PC-3 (cell line): ENCODE data around the gene PTGDS. TPM values are rescaled to one million over a fixed set of nuclear protein-coding genes. Genes with fewer than 3 reads are reported as not detected.

Experiments
- ATAC-seq: fragments of 200-7000 bp; cut with Tn5 transposase; 2 replicates; pipeline ENCODE4 v1.9.1; 2020; ENCODE audit warnings: mild to moderate bottlenecking, moderate library complexity
- BruUV-seq: library from RNA; stranded (reverse); fragments of 400-500 nt; replicated peaks from 2 replicates; lab custom pipeline; 2021; lab: Mats Ljungman, UMichigan
- CTCF ChIA-PET: fragments of 300-600 bp; sonication (Branson Sonifier 250); formaldehyde crosslinking; loops from one replicate; lab custom pipeline; 2022; ENCODE audit warnings: antibody characterized with exemption; lab: Charles Lee
- POLR2A ChIA-PET: fragments of 300-600 bp; sonication (Branson Sonifier 250); formaldehyde crosslinking; loops from one replicate; lab custom pipeline; 2022; ENCODE audit warnings: antibody characterized with exemption; ENCODE audit not compliant: unreplicated experiment; lab: Charles Lee
- DNase-seq: peaks from one replicate; pipeline ENCODE4 v3.0.0-alpha.2; 2015
- H2AFZ ChIP-seq: fragments of 300-600 bp; sonication (generic); 2 replicates; pipeline ENCODE4 v1.6.0; 2016; ENCODE audit warnings: antibody characterized with exemption, low read length
- H3F3A ChIP-seq: fragments of 300-600 bp; sonication (generic); one replicate; pipeline ENCODE4 v1.6.0; 2017; ENCODE audit warnings: antibody characterized with exemption, low read length, control low read depth, mild to moderate bottlenecking; ENCODE audit not compliant: unreplicated experiment
- H3K27ac ChIP-seq: fragments of 300-600 bp; sonication (generic); 2 replicates; pipeline ENCODE4 v1.5.1; 2016; ENCODE audit warnings: mild to moderate bottlenecking, low read length
- H3K27me3 ChIP-seq: fragments of 300-600 bp; sonication (generic); 2 replicates; pipeline ENCODE4 v1.6.1; 2016; ENCODE audit warnings: low read length, mixed read lengths
- H3K36me3 ChIP-seq: fragments of 300-600 bp; sonication (generic); 2 replicates; pipeline ENCODE4 v1.6.1; 2016; ENCODE audit warnings: low read depth, mixed run types, low read length, mixed read lengths
- H3K4me1 ChIP-seq: fragments of 300-600 bp; sonication (generic); 2 replicates; pipeline ENCODE4 v1.5.1; 2016; ENCODE audit warnings: low read length; ENCODE audit not compliant: insufficient read depth
- H3K4me2 ChIP-seq: fragments of 300-600 bp; sonication (generic); 2 replicates; pipeline ENCODE4 v1.6.0; 2016; ENCODE audit warnings: low read length
- H3K4me3 ChIP-seq: fragments of 300-600 bp; sonication (generic); 2 replicates; pipeline ENCODE4 v1.5.1; 2016; ENCODE audit warnings: mild to moderate bottlenecking, low read length, mixed read lengths
- H3K79me2 ChIP-seq: fragments of 300-600 bp; sonication (generic); 2 replicates; pipeline ENCODE4 v1.6.1; 2017; ENCODE audit warnings: low read length, mixed read lengths
- H3K9ac ChIP-seq: fragments of 300-600 bp; sonication (generic); 2 replicates; pipeline ENCODE4 v1.6.0; 2016; ENCODE audit warnings: mild to moderate bottlenecking, low read length
- H3K9me2 ChIP-seq: fragments of 300-600 bp; sonication (generic); replicated peaks from 2 replicates; pipeline ENCODE4 v1.6.1; 2016; ENCODE audit warnings: mixed run types, low read length, mixed read lengths
- H3K9me3 ChIP-seq: fragments of 300-600 bp; sonication (generic); 2 replicates; pipeline ENCODE4 v1.6.1; 2016; ENCODE audit warnings: low read length, mixed read lengths
- H4K20me1 ChIP-seq: fragments of 300-600 bp; sonication (generic); 2 replicates; pipeline ENCODE4 v1.6.1; 2016; ENCODE audit warnings: low read length, mixed read lengths
- CTCF ChIP-seq: fragments of 300-600 bp; sonication (generic); conservative IDR thresholded peaks from 2 replicates; pipeline ENCODE4 v1.5.1; 2017; ENCODE audit warnings: antibody characterized with exemption, low read depth, mild to moderate bottlenecking, low read length
- EZH2 ChIP-seq: fragments of 300-600 bp; sonication (generic); IDR thresholded peaks from one replicate; pipeline ENCODE4 v1.6.1; 2017; ENCODE audit warnings: antibody characterized with exemption, mild to moderate bottlenecking, low read length; ENCODE audit not compliant: unreplicated experiment
- EZH2phosphoT487 ChIP-seq: fragments of 300-600 bp; sonication (generic); IDR thresholded peaks from 2 replicates; pipeline ENCODE4 v1.6.1; 2018; ENCODE audit warnings: mild to moderate bottlenecking, antibody characterized with exemption, low read length, borderline replicate concordance
- intact Hi-C: fragments of 100-400 bp; cut with micrococcal nuclease; formaldehyde crosslinking; loops from 2 replicates; pipeline ENCODE4 v1.9.0; 2023
- total RNA-seq: library from RNA; depleted of rRNA; stranded (reverse); fragments of >200 nt; gene quantifications from 2 replicates; pipeline ENCODE4 v1.2.3, GENCODE V29; 2014

Gene PTGDS
- total RNA-seq, 1 experiment from 2014 or later = not detected

GRCh38 chr9:136983656-136984314 is 6.5 kb downstream of the PTGDS start:
- Histone ChIP-seq H3K9me3 (no peaks in the 10 kb centered on the region), H3K27me3 (no peaks in the 10 kb centered on the region), H3K9me2 (no peaks in the 10 kb centered on the region), H3K36me3 (no peaks in the 10 kb centered on the region), H3K9ac (no peak overlapping the region), H3K4me1 (no peaks in the 10 kb centered on the region), H4K20me1 (no peaks in the 10 kb centered on the region), H3K4me2 (no peak overlapping the region), H3K4me3 (no peak overlapping the region), H2AFZ (no peak overlapping the region), H3F3A (no peaks in the 10 kb centered on the region), H3K79me2 (no peaks in the 10 kb centered on the region), H3K27ac (no peak overlapping the region)
- intact Hi-C loops = no loop called here
- ChIA-PET CTCF (no interaction called here), POLR2A (no interaction called here)
- TF ChIP-seq EZH2 = no peak
- no peak for TF ChIP-seq EZH2phosphoT487
- no peak for TF ChIP-seq CTCF
- BruUV-seq = no TSS peak
- ATAC-seq (no peak), DNase-seq (no peak)

- Histone ChIP-seq H2AFZ (no peak overlapping the region), H4K20me1 (no peaks in the 10 kb centered on the region), H3K4me3 (no peak overlapping the region), H3K4me2 (no peak overlapping the region), H3K9me3 (no peaks in the 10 kb centered on the region), H3F3A (no peaks in the 10 kb centered on the region), H3K4me1 (no peaks in the 10 kb centered on the region), H3K36me3 (no peaks in the 10 kb centered on the region), H3K9me2 (no peaks in the 10 kb centered on the region), H3K9ac (no peak overlapping the region), H3K27me3 (no peaks in the 10 kb centered on the region), H3K27ac (no peak overlapping the region), H3K79me2 (no peaks in the 10 kb centered on the region)
- DNase-seq (no peak), ATAC-seq (no peak)
- ChIA-PET CTCF (no interaction called here), POLR2A (no interaction called here)
- BruUV-seq = no TSS peak
- intact Hi-C loops = no loop called here
- TF ChIP-seq CTCF (no peak), EZH2phosphoT487 (no peak), EZH2 (no peak)
These were observed 7.2 kb downstream of the PTGDS start for GRCh38 chr9:136984464-136985026.

GRCh38 chr9:136985027-136985602 is 7.8 kb downstream of the PTGDS start:
- Histone ChIP-seq H3K36me3 (no peaks in the 10 kb centered on the region), H4K20me1 (no peaks in the 10 kb centered on the region), H3K4me3 (no peak overlapping the region), H3K27ac (no peak overlapping the region), H3K4me1 (no peaks in the 10 kb centered on the region), H3K27me3 (no peaks in the 10 kb centered on the region), H2AFZ (no peak overlapping the region), H3K4me2 (no peak overlapping the region), H3F3A (no peaks in the 10 kb centered on the region), H3K9ac (no peak overlapping the region), H3K79me2 (no peaks in the 10 kb centered on the region), H3K9me2 (no peaks in the 10 kb centered on the region), H3K9me3 (no peaks in the 10 kb centered on the region)
- TF ChIP-seq EZH2phosphoT487 (no peak), EZH2 (no peak), CTCF (no peak)
- CTCF ChIA-PET = no interaction called here
- no TSS peak for BruUV-seq
- DNase-seq (no peak), ATAC-seq (no peak)
- POLR2A ChIA-PET = no interaction called here
- intact Hi-C loops = no loop called here
